Ammon's horn (tissue), 1 donor: ENCODE results near the gene MED31.
"Not testable (repeated sequence)": the region's sequence is repeated elsewhere in the genome, so short reads cannot be mapped to it uniquely, and the experiment has no call there.

Experiments
- DNase-seq: peaks from one replicate; pipeline ENCODE4 v3.0.0-alpha.2; 2016; ENCODE audit warnings: low spot score

MED31 gene

DNA sequence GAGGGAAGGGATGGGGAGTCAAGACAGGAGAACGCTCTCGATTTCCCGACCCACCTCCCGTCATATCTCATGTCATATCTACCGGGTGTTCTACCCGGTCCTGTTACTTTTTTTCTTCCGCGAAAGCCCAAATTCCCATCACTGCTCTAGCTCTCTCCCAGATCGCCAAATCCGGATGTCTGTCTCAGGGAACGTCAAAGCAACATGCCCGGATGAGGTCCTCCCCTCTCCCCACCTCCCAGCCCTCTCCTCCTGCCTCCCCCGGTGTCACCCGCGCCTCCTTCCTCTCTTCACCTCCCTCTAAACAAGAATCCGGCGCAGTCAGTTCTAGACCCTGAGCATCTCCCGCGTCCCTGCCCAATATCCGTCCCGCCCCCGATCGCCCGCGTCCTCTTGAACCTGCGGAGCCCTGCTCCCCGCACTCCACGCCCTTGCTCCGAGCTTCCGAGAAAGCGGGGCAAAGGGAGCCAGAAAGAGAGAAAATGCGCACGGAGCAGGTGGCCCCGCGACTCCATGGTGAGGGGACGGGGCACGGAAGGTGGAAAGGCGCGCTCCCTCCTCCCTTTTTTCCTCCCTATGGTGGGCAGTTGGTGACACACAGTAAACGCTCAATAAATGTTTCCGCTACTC is 4.4 kb upstream of the MED31 start:
- not testable (repeated sequence) for DNase-seq

DNA sequence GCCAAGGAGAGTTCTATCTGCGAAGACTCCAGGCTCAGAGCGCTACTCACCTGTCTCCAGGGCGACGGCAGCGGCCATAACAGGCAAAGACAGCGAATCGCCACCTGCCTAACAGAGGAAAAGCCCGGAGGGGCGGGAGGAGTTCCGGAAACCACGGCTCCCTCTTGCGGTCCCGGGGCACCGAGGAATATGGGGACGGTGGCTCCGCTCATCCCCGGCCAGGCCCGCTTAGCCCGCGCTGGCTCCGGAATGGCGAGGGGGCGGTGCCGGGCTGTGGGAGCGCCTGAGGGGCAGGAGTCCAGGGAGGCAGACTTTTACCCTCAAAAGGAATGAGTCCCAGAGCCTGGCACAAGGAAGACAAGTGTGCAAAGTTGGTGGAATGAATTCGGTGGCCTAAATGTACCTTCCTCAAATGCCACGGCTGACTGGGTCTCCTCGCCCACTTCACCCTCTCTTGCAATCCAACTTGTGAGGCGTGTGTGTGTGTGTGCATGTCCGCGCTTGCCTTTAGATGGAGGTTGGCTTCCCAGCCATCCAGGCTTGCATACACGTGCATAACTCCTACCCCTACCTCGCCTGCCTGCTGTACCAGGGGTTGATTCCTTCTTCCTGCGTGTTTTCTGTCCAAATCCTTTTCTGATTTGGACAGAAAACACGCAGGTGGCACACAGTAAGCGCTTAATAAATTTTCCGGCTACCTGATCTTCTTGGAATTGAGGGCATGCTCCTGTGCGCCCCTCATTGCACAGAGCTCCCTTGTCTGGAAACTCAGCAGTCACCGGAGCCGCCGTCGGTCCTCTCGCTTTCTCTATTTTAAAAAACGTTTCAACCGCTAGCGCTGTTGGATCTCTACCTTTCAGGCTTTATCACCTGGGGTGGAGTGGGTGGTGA is 3.7 kb upstream of the MED31 start:
- no peak for DNase-seq

DNA sequence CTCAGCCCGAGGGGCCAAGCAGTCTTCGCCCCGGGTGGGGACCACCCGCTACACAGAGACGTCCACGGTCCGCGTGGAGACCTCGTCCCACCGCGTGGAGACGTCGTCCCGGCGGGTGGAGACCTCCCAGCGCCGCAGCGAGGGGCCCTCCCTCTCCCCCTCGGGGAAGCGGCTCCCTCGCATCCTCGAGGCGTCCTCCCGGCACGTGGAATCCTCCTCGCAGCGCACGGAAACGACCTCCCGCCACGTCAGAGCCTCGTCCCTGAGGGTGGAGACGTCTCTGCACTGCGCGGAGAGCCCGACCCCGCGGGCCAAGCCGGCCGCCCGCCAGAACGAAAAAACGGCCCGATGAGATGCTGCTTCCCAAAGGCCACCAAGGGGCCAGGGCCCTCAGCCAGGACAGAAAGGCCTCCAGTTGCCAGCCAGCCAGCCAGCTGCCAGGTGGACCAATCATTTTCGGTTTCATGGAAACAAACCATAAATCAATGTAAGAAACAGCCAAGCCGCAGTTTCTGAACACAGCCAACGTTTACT is 581 bp upstream of the MED31 start:
- DNase-seq = no peak

DNA sequence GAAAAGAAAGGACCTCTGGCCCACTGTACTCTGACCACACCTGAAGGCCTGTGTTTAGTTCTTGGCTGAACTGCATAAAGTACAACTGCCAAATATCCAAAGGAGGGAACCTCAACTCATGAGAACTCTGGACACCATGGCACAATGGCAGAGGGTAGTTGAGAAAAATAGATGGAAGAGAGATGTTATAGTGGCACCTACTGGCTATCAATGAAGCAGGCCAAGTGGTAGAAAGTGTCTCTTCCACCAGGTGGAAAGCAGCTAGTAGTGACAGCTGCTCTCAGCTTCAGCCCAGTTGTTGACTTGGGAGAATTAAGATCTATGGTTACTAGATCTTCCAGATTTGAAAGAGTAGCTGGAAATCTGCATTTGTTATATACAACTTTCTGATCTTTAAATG is 3.2 kb downstream of the MED31 start:
- DNase-seq = no peak

DNA sequence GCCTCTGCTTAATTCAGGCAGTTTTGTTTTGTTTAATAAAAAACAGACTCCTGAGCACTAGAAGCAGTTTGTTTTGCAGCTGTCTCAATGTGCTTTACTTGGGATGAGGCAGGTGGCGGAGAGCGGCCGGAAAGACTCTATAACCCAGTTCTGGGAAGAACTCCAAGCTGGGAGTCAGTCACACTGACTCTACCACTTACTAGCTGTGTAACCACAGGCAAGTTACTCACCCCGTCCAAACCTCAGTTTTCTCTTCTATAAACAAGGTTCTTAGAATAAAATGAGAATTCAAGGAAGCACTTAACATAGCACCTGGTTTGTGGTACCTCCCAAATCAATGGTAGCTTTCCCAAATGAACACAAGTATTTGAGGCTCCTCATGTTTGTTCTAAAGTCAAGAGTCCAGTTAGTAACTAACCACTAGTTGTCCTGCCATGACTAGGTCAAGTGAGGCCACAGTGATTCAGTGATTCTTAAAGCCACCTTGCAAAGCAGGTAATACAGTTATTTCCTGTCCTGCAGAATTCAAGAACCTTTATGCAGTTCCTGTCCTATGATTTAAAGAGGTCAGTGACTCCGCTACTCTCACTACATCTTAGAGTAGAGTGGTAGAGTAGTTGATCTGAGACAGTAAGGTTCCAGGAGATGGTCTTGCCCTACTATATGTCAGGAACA is 7.8 kb downstream of the MED31 start:
- DNase-seq = no peak

DNA sequence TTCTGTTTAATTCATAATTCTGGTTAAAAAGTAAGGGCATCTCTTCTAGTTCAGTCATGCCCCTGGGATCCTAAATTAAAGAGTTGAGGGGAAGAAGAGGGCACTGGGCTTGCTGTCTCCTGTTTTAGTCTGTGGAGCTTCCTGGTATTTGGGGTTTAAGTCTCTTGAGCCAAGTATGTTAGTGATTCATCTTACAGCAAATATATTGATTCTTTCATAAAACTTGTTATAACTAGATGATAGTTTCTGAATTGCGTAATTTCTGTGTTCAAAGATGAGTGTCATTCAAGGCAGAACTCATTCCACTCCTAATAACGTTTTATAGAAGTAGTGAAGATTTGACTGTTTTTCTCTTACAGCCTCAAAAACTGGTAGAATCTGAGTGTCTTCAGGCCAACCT is 8.8 kb downstream of the MED31 start:
- no peak for DNase-seq

DNA sequence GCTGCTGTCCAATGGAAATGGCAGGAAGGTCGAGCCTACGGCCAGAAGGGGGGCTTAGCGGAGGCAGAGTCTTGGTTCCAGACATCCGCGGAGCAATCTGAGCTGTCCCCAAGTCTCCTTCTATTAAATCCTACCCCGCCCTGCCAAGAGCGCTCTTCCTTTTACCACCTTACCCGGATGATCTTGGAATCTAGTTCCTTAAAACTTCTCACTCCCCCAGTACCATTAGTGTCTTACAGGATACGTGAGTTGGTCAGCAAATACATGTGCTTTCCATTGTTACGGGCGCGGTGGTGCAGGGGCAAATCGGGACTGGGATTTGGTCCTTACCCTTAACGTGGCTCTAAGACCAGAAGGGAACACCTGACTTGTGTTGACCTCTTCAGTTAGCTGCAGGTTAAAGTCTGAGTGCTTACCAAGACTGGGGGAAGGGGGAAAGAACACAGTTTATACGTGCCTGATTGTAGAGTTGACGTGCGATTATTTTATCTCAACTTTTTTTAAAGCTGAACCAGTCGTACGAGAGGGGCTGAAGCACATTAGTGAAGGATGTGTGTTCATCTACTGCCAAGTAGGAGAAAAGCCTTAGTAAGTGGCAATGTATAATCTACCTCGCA is 10.1 kb downstream of the MED31 start:
- DNase-seq = peak; percentile 36

DNA sequence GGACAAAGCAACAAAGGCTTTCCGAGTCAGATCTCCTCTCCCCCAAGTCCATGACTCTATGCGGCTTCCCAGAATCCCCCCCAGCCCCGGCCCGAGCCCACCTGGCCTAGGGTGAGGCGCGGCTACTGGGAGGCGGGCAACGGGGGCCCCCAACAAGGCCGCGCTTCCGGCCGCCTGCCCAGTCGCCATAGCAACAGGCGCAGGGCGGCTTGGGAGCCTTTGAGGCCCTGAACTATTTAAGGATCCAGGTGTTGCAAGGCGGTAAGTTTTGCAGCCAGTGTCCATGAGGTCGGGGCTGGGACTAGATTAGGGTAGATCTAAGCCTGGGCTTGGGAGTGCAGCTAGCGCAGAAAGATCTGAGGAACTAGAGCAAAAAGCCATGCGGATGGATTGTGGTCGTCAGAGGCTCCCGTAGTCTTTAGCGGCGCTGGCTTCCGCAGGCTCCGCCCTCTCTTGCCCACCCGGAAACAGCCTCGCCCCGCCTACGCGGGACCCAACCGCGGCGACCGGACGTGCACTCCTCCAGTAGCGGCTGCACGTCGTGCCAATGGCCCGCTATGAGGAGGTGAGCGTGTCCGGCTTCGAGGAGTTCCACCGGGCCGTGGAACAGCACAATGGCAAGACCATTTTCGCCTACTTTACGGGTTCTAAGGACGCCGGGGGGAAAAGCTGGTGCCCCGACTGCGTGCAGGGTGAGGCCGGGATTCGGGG is 10.7 kb downstream of the MED31 start, which contains the start of the genes KIAA0753 and TXNDC17:
Gene KIAA0753, minus strand, starts transcription at position 176 of the 711 bp plus-strand sequence. CDS start 5,608 bp downstream, outside the sequence.
Gene TXNDC17, plus strand, starts transcription at position 525 of the 711 bp plus-strand sequence. Its CDS starts 23 bp downstream, at position 548.
- peak; percentile 90 for DNase-seq

DNA sequence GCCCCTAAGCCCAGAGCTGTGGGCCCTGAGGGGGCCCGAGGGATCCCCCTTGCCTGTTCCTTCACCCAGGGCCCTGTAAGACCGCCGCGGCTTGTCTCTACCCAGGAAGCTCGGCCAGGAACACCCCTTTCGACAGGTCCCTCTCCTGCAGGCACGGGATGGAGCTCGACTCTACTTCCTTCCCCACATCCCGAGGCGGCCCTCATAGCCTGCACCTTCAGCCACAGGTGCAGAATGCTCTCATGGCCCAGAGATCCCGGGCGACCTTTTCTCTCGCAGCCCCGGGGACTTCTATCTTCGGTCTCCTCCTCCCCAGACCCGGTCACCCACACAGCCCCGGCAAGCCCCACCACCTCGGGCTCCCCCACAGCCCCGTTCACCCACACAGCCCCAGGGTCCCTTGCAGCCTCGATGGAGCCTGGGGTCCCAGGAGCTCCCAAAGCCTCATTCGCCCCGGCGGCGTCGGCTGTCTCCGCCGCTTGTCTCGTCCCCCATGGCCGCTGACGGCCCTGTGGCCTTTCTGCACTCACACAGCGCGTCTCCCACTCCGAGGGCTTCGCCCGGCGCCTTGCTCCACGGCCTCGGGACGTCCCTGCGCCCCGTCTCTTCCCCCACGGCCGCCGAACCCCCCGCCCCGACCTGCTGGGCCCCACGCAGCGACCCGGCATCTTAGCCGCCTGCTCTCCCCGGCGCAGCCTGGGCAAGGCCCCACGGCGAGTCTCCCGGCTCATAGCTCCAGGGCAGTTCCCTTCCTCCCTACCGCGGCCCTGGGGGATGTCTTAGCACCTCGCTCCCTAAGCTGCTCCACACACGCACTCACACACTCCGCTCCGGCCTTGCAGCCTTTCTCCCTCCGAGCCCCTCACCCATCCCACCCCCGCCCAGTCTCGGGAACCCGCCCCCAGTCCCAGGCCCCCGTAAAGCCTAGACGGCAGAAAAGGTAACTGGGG is 11.5 kb downstream of the MED31 start:
- no peak for DNase-seq

DNA sequence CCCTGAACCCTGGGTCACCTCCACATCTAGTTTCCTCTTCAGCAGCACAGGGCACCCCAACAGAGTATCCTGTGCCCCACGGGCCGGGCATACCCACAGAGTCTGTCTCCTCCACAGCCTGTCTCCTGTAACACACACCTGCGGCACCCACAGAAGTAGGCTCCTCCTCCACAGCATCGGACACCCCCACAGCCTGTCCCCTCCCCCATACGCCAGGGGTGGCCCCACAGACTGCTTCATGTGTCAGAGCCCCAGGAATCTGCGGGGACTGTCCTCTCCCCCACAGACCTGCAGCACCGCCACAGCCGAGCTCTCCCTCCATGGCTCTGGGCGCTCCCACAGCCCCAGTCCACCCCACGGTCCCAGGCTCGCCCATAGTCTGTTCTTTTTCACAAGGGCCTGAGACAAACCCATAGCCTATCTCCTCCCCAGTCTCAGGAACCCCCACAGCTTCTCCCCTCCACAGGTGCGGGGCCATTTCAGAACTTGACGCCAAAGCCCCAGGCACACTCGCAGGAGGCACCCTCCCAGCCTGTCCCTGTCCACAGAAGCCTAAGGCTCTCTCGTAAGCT is 12.3 kb downstream of the MED31 start:
- DNase-seq = no peak

DNA sequence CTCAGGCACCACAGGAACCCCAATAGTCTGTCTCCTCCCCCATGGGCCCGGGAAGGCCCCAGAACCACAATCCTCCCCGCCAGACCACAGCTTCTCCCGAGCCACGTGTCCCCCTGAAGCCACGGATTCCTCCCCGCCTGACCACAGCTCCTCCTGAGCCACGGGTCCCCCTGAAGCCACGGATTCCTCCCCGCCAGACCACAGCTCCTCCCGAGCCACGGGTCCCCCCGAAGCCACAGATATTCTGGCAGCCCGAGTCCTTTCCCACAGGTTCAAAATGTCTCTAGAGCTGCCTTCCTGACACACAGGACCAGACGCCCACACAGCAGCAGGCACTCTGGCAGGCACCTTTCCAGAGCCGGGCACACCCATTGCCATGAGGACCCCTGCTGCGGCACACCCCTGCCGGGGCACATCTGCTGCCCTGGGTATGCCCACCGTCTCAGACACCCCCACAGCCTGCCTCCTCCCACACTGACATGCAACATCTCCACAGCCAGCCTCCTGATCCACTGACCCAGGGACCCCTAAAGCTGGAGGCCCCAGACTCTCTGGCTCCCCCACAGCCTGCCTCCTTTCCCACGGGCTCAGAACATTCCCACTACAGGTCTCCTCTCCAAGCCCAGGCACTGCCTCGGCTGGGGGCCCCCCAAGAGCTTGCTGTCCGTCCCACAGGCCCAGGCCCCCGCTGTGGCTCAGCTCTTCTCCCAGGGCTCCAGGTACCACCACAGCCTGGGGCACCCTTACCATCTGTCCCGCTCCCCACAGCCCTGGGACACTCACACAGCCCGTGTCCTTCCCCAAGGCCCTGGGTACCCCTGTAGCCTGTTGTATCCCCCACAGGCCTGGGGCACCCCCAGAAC is 13.1 kb downstream of the MED31 start:
- no peak for DNase-seq

DNA sequence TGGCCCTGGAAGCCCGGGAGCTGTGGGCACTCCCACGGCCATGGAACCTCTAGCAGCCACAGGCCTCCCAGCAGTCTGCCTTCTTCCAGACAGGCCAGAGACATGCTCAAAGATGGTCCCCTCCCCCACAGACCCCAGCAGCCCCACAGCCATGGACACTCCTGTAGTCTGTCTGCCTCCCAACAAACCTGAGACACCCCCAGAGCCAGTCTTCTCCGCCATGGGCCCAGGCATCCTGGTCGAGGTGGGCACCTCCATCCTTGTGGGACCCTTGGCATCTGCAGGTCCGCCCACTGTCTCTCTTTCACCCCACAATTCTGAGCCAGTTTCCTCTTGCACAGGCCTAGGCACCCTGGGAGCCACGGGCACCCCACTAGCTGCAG is 14.0 kb downstream of the MED31 start:
- no peak for DNase-seq

DNA sequence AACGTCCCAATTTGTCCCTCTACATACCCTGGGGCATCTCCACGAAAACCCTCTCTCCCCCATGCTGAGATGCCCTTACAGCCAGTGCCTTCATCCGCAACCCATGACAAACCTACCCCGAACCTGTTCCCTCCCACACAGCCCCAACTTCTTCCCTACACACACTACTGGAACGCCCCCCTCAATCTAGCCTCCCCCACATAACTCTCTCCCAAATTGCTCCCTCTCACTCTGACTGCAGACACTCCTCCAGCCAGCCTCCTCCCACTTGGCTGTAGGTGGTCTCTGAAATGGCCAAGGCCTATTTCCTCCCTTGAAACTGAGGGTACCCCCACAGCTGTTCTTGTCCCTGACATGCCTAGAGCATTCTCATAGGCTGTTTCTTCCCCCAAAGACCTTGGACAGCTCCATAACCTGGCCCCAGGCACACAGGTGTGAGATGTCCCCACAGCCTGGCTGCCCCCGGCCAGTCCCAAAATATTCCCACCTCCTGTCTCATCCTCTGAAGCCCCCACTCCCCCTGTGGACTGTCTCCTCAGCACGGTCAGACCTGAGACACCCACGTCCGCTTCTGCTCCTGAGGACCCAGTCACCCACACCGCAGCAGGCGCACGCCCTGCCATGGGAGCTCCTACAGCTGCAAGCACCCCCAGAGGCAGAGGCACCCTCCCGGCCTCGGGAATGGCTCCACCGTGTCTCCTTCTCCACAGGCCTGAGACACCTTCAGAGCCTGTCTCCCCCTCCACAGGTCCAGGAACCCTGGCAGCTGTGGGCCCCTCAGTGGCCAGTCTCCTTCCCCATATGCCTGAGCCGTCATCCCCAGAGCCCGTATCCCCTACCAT is 14.6 kb downstream of the MED31 start:
- no peak for DNase-seq

DNA sequence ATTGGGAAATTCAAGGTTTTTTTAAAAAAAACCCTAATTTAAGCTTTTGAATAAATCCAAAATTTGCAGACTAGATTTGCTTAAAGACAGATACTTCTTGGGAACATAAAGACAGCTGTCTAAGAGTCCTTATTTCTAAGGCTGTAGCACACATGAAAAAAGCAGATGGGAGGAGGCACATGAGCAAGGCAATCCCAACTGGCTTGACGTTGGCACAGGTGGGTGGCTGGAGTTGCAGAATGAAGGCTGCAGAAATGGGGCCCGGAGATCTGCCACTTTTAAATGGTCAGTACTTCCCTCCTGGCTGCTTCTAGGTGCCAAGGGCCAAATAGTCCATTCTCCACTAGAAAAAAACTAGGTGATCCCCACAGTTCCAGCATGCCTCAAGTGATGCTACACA is 15.3 kb downstream of the MED31 start:
- no peak for DNase-seq

DNA sequence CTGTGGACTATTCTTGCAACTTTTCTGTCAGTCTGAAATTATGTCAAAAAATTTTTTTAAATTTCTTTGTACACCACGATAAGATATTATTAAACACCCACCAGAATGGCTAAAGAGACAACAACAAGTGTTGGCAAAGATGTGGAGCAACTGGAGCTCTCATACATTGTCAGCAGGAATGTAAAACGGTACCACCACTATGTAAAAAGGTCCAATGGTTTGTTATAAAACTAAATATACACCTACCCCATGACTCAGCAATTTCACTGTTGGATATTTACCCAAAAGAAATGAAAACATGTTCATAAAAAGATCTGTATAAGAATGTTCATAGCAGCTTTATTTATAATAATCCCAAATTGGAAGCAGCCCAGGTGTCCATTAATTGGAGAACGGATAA is 18.1 kb downstream of the MED31 start:
- DNase-seq = no peak

DNA sequence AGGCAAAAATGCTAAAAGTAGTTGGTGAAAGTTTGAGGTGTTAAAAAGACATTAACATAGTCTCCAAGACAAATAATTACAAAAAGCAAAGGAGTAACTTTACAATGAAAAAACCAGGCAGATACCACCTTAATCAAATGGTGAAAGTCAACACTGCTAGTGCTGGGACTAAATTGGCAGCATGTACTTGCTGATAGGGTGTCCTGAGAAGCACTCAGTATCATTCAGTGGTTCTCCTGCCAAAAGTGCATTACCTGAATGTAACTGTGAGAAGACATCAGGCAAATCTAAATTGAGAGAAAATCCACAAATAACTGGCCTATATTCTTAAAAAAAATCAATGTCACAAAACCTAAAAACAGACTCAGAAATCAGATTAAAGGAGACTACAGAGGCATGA is 18.9 kb downstream of the MED31 start:
- DNase-seq = no peak

DNA sequence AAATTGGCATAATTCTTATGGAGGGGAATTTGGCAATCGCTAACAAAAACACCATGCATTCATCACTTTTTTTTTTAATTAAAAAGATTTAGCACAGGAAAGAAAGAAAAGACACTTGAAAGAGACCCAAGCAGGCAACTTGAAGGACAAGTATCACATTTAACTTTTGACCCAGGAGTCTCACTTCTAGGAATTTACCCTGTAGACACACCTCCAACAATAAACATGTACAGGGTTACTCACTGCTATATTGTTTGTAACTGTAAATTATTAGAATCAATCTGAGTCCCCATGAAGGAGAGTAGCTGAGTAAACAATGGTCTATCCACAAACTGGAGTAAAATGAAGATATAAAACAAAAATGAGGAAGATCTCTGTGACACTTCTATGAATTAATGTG is 21.0 kb downstream of the MED31 start:
- no peak for DNase-seq

DNA sequence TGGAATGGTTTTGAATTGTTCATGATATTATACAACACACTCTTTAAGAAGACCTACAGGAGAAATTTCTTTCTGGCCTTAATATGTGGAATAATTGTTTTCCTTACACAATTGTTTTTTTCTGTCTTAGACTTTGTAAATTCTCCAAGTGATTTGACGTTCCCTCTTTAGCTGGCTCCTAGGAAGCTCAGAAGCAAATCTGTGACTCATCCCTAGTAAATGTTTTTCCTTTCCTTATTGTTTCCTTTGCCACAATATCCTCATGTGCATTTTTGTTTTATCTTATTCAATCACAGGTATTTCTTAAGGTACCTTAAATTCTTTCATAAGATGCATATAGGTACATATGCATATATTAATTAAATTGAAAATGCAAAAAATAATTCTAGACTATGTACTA is 24.4 kb downstream of the MED31 start:
- DNase-seq = no peak
